ENCODE measurements around the gene SUMF1.

SUMF1 gene

DNA sequence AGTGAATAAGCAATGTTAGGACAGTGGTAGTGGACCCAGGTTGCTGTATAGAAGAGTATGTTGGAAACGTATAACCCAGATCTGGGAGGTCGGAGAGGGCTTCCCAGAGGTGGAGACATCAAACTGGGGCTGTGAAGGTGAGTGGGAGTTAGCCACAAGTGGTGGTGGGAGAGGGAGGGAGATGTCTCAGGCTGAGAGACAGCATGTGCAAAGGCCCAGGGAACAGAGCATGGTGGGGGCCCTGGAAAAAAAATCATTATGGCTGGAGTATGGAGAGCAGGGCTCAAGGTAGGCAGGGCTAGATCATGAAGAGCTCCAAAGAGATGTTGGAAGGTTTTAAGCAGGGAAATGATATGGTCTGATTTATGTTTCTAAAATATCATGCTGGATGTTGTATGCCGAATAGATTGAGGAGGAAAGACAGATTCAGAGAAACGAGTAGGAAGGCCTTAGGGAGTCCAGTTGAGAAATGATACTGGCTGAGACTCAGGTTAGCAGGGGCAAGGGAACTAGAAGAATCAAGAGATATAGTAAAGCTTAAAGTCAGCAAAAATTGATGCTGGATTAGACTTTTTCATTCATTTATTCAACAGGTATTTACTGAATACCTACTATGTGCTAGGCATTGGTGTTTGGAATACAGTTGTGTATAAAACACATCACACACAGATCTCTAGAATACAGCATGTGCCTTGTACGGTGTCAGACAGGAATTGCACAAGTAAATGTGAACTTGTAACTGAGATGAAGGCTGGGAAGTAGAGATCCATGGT, 43.1 kb upstream of the SUMF1 start:
- H3K27me3 ChIP-seq (replicated peaks; ENCODE audit: insufficient read depth, low read length) = no peaks in the 10 kb centered on the region
- H3K4me1 ChIP-seq (ENCODE audit: low read length) = 0 out of 2 replicates have a peak, but pooled peaks cover 5% of the 10 kb centered on the region
- H3K79me2 ChIP-seq (ENCODE audit: low read length) = no peaks in the 10 kb centered on the region
- H3K9me2 ChIP-seq (replicated peaks; ENCODE audit: insufficient read depth, low read length) = no peaks in the 10 kb centered on the region
- no peak overlapping the region for H3K27ac ChIP-seq (ENCODE audit: low read length)
- no peaks in the 10 kb centered on the region for H3K9me3 ChIP-seq (replicated peaks; ENCODE audit: insufficient read depth, low read length)
- H3K4me2 ChIP-seq (ENCODE audit: low read depth, low read length) = no peak overlapping the region
- DNase-seq = no peak
- no peaks in the 10 kb centered on the region for H3F3A ChIP-seq (ENCODE audit: insufficient read depth, low read length)
- no peak overlapping the region for H3K9ac ChIP-seq (ENCODE audit: low read length)
- H2AFZ ChIP-seq (ENCODE audit: low read length) = no peak overlapping the region
- no peaks in the 10 kb centered on the region for H3K36me3 ChIP-seq (replicated peaks; ENCODE audit: insufficient read depth, low read length)
- no peak overlapping the region for H3K4me3 ChIP-seq (ENCODE audit: low read length)
- H4K20me1 ChIP-seq (ENCODE audit: insufficient read depth, low read length) = no peaks in the 10 kb centered on the region
- TF ChIP-seq, protein P1, sequence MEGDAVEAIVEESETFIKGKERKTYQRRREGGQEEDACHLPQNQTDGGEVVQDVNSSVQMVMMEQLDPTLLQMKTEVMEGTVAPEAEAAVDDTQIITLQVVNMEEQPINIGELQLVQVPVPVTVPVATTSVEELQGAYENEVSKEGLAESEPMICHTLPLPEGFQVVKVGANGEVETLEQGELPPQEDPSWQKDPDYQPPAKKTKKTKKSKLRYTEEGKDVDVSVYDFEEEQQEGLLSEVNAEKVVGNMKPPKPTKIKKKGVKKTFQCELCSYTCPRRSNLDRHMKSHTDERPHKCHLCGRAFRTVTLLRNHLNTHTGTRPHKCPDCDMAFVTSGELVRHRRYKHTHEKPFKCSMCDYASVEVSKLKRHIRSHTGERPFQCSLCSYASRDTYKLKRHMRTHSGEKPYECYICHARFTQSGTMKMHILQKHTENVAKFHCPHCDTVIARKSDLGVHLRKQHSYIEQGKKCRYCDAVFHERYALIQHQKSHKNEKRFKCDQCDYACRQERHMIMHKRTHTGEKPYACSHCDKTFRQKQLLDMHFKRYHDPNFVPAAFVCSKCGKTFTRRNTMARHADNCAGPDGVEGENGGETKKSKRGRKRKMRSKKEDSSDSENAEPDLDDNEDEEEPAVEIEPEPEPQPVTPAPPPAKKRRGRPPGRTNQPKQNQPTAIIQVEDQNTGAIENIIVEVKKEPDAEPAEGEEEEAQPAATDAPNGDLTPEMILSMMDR (IDR thresholded peaks at IDR 0.05; ENCODE audit: low read length) = no peak
- no peak for TF ChIP-seq EZH2phosphoT487 (IDR thresholded peaks at IDR 0.05; ENCODE audit: low read length)
- no peak for TF ChIP-seq EZH2 (optimal IDR thresholded peaks at IDR 0.05; ENCODE audit: low read depth, low read length)

DNA sequence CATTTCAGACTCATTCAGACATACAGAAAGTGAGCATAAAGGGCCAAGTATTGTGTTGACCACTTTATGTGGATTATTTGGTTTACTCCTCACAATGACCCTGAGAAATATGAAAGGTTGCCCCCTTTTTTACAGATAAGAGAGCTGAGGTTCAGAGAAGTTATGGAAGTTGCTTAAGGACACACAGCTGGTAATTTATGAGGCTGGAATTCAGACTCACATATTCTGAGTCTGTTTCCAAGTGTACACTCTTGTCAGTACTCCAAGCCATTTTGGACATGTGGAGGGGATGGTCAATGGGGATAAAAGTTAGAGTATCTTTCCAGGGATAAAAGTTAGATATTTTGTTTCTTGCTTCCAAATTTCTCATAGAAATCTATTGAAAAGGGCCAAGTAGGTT, 42.0 kb upstream of the SUMF1 start:
- DNase-seq = no peak
- Histone ChIP-seq H4K20me1 (ENCODE audit: insufficient read depth, low read length) (no peaks in the 10 kb centered on the region), H3K4me2 (ENCODE audit: low read depth, low read length) (no peak overlapping the region)

DNA sequence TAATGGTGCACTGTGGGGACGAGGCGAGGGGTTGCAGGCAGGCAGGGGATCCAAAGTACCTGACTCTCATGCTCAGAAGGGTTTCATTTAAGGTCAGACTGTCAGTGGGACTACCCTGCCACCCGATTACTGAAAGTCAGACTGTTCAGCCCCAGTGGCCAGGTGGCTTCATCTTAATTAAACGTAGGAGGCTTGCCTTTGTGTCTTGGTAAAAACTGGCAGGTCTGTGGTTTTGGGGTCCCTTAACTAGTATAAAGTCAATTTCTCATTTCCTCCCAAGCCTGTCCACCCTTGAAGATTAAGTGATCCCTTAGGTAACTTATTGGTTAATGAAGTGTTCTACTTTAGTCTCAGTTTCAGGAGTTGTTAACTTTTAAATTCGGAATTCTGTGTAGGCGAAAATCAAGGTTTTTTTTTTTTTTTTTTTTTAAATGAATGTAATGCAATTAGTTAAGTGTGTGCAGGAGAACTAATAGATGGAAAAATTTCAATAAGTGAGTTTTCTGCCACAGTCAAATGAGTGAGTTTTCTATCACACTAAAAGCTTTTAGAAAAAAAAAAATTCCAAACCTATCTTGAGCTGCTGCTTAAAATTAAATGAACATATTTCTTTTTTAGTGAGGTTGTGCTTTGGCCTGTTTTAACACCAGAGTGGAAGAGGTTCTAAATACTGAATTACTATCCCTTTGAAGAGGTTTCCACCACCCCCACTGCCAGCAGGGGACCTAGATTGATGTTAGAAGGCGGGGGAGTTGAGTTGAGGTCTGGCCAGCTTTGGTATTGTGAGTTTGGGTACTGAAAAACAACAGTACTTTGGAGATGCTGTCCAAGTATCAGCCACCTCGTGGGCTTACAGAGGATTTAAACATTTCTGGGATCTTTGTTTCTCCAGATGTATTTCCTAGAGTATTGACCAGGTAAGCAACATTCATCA, 41.2 kb upstream of the SUMF1 start:
- Histone ChIP-seq H3K4me3 (ENCODE audit: low read length) (no peak overlapping the region), H3K9me2 (replicated peaks; ENCODE audit: insufficient read depth, low read length) (no peaks in the 10 kb centered on the region), H3K27ac (ENCODE audit: low read length) (no peak overlapping the region), H3K27me3 (replicated peaks; ENCODE audit: insufficient read depth, low read length) (no peaks in the 10 kb centered on the region), H3F3A (ENCODE audit: insufficient read depth, low read length) (peaks cover 15% of the 10 kb centered on the region), H3K79me2 (ENCODE audit: low read length) (no peaks in the 10 kb centered on the region), H4K20me1 (ENCODE audit: insufficient read depth, low read length) (no peaks in the 10 kb centered on the region), H3K36me3 (replicated peaks; ENCODE audit: insufficient read depth, low read length) (no peaks in the 10 kb centered on the region), H3K9me3 (replicated peaks; ENCODE audit: insufficient read depth, low read length) (no peaks in the 10 kb centered on the region), H2AFZ (ENCODE audit: low read length) (no peak overlapping the region), H3K4me1 (ENCODE audit: low read length) (peaks cover 20% of the 10 kb centered on the region), H3K4me2 (ENCODE audit: low read depth, low read length) (no peak overlapping the region), H3K9ac (ENCODE audit: low read length) (no peak overlapping the region)
- DNase-seq = no peak
- TF ChIP-seq EZH2 (optimal IDR thresholded peaks at IDR 0.05; ENCODE audit: low read depth, low read length) (no peak), EZH2phosphoT487 (IDR thresholded peaks at IDR 0.05; ENCODE audit: low read length) (no peak)
- TF ChIP-seq, protein P1 (IDR thresholded peaks at IDR 0.05; ENCODE audit: low read length) = no peak

More for the DNA sequence above, 42.0 kb upstream of the SUMF1 start:
- H3K27me3 ChIP-seq (replicated peaks; ENCODE audit: insufficient read depth, low read length) = no peaks in the 10 kb centered on the region
- no peak overlapping the region for H3K9ac ChIP-seq (ENCODE audit: low read length)
- no peaks in the 10 kb centered on the region for H3K36me3 ChIP-seq (replicated peaks; ENCODE audit: insufficient read depth, low read length)
- no peaks in the 10 kb centered on the region for H3K9me3 ChIP-seq (replicated peaks; ENCODE audit: insufficient read depth, low read length)
- TF ChIP-seq, protein P1 (IDR thresholded peaks at IDR 0.05; ENCODE audit: low read length) = no peak
- no peak for TF ChIP-seq EZH2 (optimal IDR thresholded peaks at IDR 0.05; ENCODE audit: low read depth, low read length)
- H3F3A ChIP-seq (ENCODE audit: insufficient read depth, low read length) = peaks cover 8% of the 10 kb centered on the region; the same call in 1 of the 2 replicates
- peaks cover 13% of the 10 kb centered on the region; the same call in 1 of the 2 replicates for H3K4me1 ChIP-seq (ENCODE audit: low read length)
- no peaks in the 10 kb centered on the region for H3K79me2 ChIP-seq (ENCODE audit: low read length)
- no peak overlapping the region for H3K4me3 ChIP-seq (ENCODE audit: low read length)
- no peak overlapping the region for H3K27ac ChIP-seq (ENCODE audit: low read length)
- no peak overlapping the region for H2AFZ ChIP-seq (ENCODE audit: low read length)
- no peaks in the 10 kb centered on the region for H3K9me2 ChIP-seq (replicated peaks; ENCODE audit: insufficient read depth, low read length)
